COLO829 (cell line): Measurements from ENCODE around the gene MARCHF10.
"Not testable (repeated sequence)": the region's sequence is repeated elsewhere in the genome, so short reads cannot be mapped to it uniquely, and the experiment has no call there.

Experiments
- DNase-seq: peaks from one replicate; pipeline ENCODE4 v3.0.0; 2012; ENCODE audit warnings: low spot score

MARCHF10 gene

DNA sequence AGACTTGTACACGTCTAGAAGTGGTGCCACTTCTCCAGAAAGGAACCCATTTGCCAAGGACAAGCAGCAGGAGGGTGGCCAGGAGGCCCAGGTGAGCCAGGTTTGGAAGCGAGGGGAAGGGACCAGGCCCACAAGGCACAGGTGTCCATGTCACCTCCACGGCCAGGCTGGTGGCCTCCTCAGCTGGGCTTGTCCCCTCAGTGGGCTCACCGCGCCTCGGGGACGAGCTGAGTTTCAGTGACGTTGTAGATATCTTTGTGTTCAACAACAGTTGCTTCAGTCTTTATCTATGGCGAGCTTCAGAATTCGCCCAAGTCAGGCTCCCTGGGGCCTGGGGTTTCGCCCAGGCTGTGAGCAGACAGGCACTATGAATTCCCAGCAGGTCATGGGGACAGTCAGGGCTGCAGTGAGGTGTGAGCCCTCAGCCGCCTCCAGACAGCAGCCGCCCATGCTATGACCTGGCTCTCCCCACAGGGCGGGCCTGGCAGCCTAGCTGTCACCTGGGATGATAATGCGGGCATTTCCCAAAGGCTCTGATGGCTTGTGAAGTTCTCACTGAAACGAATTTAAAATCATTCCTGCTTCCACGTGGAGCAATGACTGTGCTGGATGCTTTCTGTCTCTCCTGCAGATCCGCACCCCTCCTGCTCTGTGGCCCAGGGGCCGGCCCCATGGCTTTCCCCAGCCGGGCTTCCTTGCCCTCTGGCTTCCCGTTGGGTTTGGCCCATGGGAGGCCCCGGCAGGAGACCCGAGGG lies 91.1 kb downstream of the MARCHF10 start:
- no peak for DNase-seq

DNA sequence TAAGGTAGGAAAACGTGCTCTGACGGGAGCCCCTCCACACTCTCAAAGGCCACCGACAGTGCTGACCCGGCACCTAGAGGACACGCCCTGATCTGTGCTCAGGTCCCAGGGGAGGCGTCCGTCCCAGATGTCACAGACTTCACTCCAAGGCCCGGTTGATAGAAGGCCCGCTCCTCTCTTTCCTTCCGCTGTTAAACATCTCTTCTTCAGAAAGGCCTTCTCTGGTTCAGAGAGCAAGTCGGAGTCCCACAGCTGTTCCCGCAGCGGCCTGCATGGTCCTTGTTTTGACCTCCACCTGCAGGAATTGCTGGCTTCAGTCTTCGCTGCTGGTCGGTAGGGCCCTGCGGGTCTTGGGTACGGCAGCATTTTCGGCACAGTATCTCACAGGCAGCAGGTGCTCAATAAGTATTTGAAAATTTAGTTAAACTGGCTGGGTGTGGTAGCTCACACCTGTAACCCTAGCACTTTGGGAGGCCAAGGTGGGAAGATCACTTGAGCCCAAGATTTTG lies 92.2 kb downstream of the MARCHF10 start:
- DNase-seq = no peak

DNA sequence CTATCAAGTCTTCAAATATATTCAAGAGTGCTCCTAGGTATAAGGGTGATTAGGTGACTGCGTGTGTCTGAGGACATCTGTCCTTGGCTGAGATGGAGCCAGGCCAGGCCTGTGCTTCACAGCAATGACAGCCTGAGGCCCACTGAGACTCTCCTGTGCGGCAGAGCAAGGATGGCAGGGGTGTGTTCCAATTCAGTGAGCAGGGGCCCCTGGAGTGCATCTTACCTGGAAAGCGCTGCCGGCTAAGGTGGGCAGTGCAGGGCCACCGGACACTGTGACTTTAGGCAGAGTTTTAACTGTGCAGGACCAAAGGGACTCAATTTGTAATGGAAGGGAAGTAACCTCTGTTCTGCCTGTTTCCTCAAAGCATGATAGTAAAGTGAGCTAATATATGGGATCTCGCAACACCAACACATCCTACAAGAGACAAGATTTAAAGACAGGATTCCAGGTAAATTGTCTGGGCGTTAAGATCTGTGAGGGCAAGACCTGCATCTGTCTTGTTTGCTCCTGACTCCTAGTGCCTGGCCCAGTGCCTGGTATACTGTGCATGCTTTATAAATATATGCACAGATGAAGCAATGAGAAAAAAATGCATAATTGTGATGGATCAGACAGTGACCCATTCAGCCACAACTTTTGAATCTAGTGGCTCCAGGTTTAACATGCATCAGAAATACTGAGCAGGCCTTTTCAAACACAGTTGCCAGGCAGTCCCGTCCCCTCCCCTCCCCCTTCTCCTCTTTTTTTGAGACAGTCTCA lies 93.9 kb downstream of the MARCHF10 start:
- no peak for DNase-seq

DNA sequence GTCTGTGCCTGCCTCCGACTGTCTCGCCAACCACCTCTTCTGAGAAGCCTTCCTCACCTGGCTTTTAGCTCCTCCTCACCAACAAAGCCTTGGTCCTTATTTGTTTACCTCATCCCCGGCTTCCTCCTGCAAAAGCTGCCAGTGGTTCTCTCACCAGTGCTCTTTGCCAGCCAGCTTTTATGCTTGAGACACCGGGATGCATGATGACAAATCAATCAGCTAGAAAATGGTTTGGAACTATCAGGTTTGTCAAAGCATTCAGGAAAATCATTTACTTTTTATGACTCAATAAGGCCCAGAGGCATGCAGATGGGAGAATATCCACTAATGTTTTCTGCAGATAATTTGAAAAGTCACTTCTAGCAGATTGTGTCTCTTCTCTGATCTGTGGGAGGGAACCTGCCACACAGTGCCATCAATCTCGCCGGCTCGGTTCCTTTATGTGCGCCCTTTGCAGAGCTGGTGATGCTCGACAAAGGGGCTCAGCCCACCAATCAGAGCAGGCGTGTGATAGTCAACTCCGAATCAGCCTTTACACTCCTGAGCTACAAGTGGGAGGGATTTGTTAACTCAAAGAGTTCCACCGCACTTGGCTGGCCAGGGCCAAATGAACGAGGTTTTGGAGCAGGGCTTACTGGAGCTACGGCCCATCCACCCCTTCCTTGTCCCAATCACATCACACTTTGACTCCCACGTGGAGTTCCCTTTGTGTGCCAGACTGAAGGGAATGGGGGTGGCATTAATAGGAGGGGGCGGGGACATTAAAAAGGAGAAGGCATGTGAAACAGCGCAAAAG lies 94.8 kb downstream of the MARCHF10 start:
- DNase-seq = no peak

DNA sequence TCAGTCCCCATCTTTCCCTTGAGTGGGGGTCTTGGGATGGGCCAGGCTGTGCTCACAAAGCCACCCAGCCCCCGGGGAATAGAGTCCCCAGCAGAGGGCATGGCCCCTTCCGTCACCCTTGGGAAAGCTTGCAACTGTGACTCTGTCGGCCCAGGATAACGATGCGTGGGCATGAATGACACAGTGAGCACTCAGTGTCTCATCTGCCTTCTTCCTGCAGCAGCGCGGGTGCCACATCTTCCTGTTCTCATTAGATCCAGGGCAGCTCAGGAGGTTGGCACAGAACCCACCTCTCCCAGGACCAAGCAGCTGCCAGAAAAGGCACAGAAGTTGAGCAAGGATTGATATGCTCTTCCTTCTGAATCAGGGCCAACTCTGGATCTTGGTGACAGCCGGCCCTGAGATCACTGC lies 95.9 kb downstream of the MARCHF10 start:
- DNase-seq = no peak

DNA sequence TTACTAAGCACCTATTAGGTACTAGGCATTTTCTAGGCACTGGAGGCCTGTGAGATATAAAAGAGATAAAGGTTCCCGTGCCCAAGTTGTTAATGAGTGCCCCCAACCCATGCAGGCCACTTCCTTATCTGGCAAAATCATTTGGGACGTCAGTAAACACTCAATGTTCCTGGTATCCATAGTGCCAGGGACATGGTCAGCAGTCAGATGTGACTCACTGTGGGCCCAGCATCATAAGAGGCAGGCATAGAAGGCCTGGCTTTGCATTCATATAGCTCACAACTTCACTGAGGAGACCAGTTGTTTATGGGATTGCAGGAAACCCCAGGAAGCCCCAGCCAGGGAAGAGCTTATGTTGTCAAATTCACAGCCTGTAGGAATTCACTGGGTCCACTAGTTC lies 99.5 kb downstream of the MARCHF10 start:
- no peak for DNase-seq

DNA sequence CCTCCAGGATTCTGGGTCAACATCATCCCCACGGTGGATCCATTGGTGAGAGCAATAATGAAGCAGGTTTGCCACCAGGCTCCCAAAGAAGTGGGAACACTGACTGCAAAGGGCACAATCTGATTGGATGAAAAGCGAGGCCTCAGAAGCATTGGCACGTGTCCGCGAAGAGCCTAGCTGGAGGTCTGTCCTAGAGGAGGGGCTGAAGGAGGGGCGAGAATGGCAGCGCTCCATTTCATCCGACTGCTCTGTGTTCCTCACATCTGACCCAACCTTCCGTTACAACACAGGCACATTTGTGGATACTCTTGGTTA lies 100.7 kb downstream of the MARCHF10 start:
- no peak for DNase-seq

DNA sequence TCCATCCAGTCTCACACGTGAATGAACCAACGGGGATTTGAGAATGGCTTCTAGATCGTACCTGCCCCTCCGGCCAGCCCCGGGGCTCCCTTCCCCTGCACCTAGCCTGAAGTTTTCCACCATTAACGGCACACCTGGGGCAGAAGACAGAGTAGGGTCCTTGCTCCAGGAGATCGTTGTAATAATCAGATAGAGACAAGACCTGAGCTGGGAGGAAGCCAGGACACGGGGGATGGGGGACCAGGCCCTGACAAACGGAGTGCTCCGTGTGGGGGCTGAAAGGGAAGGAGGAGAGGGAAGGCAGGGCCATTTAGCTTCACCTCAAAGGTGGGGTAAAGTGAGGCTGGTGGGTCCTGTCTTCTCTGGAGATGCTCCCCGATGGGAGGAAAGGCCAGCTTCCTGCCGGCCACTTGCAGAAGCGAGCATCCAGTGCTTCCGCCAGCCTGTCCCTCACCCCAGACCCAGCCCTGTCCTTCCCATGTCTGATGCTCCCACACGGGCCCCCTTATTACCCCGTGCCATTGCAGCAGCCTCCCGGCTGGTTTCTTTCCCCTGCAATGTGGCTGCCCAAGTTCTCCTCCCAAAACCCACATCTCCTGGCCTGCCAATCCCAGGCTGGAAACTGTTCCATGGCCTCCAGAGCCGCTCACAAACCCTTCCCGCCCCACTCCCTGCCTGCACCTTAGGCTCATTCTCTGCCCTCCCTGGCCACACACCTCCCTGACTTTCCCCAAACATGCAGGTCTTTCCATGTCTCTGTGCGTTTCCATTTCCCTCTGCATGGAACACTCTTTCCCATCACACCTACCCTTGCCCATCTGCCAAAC lies 101.3 kb downstream of the MARCHF10 start:
- DNase-seq = no peak

DNA sequence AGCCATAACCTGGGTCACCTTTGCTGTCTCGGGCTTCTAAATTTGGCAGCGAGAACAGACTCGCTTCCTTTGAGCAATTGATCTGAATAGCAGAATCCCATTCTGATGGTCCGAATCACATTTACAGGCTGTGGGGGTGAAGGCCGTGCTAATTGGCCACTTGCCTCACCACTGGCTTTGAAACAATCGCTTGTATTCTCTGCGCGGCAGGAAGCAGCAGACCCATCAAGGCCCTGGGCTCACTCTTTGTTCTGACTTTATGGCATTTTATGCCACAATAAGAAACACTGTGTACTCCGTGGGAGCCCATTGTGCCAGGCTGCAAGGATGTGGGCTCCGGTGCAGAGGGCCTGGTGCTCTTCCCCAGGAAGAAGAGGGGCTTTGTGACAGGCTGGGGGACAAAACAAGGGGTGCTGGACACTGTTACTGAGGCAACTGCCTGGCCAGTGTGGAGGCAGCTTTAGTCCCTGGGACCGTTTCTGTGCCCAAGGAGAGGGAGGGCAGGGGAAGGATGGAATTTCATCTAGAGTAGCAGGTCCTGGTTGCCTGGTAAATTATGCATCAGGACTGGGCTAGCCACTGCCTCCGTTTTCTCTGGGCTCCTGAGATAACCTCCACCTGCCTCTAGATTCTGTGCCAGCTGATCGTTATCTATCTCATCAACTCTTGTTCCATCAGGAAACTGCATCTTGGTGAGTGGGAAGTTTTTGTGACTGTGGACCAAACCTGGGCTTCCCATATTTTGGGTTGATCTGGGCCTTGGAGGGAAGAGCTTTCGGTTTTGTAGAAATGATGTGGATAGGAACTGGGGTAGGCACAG lies 102.1 kb downstream of the MARCHF10 start:
- DNase-seq = peak; percentile 51

DNA sequence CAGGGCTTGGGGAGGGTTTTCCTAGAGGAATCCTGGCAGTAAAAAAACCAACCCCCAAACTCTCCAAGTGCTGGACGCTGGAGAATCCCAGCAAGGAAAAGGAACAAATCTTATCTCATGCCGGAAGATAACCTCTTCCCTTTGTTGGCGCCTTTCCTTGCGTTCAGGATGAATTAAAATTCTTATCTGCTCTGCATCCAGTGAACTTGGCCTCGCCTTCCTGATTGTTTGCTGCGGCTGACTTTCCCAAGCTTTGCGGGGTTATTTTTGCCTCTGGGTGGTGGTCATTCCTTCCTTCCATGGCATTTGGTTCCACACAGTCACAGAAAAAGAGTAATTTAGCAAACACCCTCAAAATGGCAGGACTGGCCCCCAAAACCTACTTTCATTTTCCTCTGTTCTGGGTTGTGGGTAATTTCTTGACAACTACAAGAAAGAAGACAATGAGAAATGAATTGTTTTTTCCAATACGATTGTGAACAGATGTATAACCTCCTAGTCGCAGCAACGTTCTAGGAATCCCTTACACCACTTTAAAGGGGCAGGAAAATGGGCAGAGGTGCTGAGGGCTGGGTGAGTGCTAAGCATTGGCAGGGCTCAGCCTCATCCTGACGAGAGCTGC lies 102.8 kb downstream of the MARCHF10 start:
- no peak for DNase-seq

DNA sequence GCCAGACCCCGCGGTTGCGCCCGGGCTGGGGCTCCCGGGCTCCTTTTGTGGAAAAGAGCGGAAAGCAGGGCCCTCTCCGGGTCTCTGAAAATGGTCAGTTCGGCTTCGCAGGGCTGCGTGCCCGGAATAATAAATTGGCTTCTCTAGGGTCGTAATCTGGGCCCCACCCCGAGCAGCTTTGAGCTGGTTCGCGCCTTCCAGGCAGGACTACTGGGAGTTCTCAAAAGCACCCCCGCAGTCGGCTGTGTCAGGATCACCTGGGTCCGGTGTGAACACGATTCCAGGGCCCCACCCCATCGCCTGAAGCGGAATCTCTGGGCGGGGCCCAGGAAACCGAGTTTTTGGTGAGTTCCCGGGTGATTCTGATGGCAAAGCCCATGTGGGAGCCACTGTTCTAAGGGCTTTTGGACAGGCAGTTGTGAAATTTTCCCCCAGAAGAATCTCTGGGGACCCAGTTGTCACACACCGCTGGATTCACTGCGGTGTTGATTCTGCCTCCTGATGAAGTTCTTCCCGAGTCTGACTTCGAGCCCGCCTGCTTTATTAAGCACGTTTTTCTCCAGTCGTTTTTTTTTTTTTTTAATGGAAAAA lies 103.6 kb downstream of the MARCHF10 start:
- no peak for DNase-seq

DNA sequence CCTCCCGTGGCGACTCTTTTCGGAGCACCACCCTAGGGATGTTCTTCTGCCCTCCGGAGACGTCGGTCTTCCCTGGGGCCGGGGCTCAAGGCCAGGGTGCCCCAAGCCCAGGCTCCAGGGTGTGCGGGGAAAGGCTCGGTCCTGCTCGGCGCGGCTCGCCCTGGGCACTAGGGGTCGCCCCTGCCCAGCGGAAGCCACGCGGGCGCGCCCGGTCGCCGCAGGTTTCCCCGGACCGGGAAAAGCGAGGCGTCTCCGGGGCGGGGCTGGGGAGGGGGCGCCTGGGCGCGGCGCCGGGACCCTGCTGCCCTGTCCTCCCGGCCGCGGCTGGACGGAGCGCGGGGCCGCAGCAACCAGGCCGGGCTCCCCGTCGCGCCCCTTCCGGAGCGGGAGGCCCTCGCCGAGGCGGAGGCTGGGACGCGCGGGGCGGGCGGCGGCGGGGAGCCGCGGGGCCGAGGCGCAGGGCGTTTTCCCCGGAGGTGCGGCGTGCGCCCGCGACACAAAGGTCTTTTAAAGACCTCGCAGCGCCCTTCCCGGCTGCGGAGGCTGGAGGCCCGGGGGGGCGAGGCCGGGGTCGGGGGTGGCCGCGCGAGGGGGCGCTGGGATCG lies 104.2 kb downstream of the MARCHF10 start:
- DNase-seq = no peak

DNA sequence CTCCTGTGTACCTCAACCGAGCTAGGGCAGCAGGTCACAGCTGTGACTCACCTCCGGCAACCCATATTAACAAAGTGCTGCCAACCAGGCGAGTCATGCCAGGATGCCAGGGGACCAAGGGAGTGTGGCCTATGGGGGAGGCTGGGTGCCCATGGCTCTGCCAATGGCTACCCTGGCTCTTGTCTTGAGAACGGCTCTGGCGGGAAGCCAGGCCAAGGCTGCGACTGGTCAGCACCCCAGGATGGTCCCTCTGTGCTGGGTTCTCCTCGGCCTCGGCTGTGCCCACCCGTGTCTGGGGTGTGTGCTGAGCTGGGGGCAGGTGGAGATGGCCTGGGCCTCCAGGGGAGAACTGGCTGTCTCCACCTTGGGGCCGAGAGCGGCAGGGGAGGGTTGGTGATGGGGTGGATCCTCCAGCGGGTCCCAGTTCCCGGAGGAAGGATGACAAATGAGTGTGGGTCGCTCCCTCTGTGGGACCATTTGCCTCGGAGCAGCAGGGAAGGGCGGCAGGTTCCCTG lies 104.8 kb downstream of the MARCHF10 start:
- DNase-seq = no peak

DNA sequence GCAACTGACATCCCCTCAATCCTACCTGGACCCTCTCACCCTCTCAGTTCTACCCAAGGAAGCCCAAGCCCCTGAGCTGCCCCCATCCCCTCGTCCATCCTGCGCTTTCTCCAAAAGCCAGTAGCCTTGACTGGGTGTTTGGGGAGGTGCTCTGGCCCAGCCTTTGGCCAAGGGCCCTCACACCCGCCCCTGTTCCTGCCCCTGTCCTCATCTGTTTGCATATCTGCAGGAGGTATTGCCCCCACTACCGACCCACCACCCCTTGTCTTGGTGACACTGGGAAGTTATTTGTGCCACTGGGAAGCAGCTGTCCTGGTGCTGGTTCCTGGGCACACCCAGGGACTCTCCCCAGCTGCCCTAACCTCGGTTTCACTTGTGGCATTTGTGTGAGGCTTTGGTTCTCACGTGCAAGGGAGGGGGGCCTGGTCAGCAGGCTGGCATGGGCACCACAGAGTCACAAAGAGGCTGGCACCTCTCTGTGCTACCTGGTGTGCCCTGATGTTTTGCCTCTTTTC lies 105.3 kb downstream of the MARCHF10 start:
- DNase-seq = no peak

DNA sequence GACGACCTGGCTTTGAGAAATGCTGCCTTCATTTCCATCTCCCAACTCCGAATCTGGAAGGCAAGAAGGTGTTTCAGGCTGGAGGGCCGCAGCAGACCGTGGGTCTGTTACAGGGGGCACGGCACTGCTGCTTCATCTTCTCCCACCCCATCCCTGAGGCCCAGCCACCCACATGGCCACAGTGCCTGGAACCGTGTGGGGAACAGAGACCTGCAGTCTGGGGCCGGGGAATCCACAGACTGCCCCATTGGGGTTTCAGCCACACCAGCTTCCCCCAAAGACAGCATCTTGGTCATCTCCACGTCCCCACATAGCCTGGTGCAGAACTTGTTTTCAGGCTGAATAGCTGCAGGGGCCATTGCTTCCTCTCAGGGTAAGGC lies 106.4 kb downstream of the MARCHF10 start:
- DNase-seq = no peak

DNA sequence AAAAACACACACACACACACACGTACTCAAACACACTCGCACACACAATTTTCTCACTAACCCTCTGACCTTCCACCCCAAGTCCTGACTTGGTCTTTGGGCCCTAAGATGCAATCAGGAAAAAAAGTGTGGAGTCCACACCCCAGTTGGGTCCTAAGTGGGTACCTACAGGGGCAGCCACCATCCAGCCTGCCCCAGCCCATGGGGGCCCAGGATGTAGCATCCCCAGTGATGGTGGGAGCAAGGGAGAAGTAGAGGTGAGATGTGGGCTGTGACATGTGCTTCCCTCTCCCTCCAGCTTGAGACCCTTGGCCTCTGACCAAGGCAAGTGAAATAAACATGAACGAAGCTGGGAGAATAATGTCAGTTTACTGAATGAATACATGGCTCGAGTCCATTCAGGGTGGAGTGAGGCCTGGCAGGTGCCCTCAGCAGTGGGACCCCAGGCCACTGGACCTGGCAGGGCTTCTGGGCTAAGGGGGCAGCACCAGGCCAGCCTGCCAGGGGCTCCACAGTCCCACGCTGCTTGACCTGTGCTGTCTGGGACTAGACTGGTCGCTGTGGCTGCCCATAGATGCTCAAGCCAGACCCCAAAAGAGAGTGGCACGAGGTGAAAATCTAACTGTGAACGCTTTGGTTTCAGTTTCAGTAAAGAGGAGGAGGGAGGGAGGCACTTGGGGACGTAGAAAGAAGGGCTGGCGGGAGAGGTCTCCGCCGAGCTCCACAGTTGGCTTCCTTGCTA lies 107.0 kb downstream of the MARCHF10 start:
- no peak for DNase-seq

DNA sequence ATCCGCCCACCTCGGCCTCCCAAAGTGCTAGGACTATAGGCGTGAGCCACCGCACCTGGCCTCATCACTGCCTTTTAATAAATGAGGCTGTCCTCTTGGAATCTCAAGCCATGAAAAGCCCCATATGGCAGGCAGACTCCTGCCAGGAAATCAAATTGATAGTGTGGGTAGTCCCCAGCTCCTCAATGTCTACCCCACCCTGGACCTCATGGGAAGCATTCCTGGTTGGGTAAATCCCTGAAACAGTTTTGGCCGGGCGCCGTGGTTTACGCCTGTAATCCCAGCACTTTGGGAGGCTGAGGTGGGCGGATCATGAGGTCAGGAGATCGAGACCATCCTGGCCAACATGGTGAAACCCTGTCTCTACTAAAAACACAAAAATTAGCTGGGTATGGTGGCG lies 109.7 kb downstream of the MARCHF10 start:
- not testable (repeated sequence) for DNase-seq

DNA sequence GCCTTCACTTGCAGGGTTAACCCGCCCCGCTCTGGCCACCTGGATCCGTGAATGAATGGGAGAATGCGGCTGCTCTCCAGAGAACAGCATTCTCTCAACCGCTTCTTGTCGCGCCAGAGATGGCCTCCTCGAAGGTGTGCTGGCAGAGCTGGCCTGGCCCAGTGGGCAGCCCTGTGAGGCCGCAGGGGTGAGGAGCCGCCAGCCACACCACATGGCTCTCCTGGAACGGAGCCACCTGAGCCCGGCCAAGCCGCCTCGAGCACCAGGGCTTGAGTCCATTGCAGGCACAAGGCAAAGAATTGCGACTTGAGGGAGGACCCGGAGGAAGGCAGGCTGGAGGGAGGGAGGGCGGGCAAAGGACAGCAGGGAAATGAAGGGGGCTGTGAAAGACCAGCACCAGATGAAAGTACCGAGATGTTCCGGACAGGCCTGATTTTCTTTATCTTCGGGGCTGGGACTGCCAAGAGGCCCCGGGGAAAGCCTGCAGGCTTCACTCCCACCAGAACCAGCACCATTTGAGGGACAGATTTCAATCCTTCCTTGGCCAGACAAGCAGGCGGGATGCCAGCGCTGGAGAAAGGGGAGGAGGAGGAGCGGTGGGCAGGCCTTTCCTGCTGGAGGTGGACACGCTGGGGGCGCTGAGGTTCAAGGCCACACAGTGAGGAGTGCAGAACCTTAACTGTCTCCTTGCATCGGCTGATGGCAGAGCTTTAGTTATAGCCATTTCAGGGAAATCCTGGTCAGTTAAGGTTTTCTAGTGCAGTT lies 111.2 kb downstream of the MARCHF10 start:
- no peak for DNase-seq
